Astrocyte of the cerebellum (primary cell): ENCODE data around the gene BACH2.
A peak's percentile ranks its signal among the peaks of the same experiment; 100 is the strongest.

ENCODE experiments used
- DNase-seq: peaks from one replicate; pipeline ENCODE4 v3.0.0-alpha.2; 2011; ENCODE audit warnings: low read depth
- H3K4me3 ChIP-seq: 2 replicates; pipeline ENCODE4 v1.5.1; 2011; ENCODE audit warnings: mild to moderate bottlenecking, low read depth, low read length, moderate library complexity
- in situ Hi-C: cut with HindIII; loops from 2 replicates; pipeline ENCODE4 v1.10.0; 2017; ENCODE audit warnings: low sequenced_read_pairs
- TF ChIP-seq, protein P1 (sequence below): IDR thresholded peaks from 2 replicates; pipeline ENCODE4 v1.5.1; 2012; ENCODE audit warnings: low read length, low read depth, moderate library complexity, mild to moderate bottlenecking; ENCODE audit errors: missing control alignments

BACH2 gene

GRCh38 chr6:90187437-90188121 lies 109.1 kb downstream of the BACH2 start:
- H3K4me3 ChIP-seq, result no peak overlapping the region
- TF ChIP-seq, protein P1, sequence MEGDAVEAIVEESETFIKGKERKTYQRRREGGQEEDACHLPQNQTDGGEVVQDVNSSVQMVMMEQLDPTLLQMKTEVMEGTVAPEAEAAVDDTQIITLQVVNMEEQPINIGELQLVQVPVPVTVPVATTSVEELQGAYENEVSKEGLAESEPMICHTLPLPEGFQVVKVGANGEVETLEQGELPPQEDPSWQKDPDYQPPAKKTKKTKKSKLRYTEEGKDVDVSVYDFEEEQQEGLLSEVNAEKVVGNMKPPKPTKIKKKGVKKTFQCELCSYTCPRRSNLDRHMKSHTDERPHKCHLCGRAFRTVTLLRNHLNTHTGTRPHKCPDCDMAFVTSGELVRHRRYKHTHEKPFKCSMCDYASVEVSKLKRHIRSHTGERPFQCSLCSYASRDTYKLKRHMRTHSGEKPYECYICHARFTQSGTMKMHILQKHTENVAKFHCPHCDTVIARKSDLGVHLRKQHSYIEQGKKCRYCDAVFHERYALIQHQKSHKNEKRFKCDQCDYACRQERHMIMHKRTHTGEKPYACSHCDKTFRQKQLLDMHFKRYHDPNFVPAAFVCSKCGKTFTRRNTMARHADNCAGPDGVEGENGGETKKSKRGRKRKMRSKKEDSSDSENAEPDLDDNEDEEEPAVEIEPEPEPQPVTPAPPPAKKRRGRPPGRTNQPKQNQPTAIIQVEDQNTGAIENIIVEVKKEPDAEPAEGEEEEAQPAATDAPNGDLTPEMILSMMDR, result no peak
- no peak for DNase-seq
- in situ Hi-C loops, result no loop called here

- TF ChIP-seq, protein P1, result no peak
- in situ Hi-C loops, result no loop called here
- H3K4me3 ChIP-seq, result no peak overlapping the region
- DNase-seq, result no peak
Measured at GRCh38 chr6:90186637-90187371, 109.8 kb downstream of the BACH2 start.

- in situ Hi-C loops, result no loop called here
- TF ChIP-seq, protein P1, result no peak
- DNase-seq, result no peak
- H3K4me3 ChIP-seq, result no peak overlapping the region
Measured at GRCh38 chr6:90186026-90186425, 110.6 kb downstream of the BACH2 start.

GRCh38 chr6:90184334-90185298 lies 112.0 kb downstream of the BACH2 start:
- peak; percentile 37 for DNase-seq
- no peak overlapping the region for H3K4me3 ChIP-seq
- TF ChIP-seq, protein P1, result no peak
- in situ Hi-C loops, result no loop called here

GRCh38 chr6:90183587-90184333 lies 112.9 kb downstream of the BACH2 start:
- TF ChIP-seq, protein P1, result no peak
- H3K4me3 ChIP-seq, result no peak overlapping the region
- in situ Hi-C loops, result no loop called here
- DNase-seq, result no peak

GRCh38 chr6:90180526-90180925 lies 116.1 kb downstream of the BACH2 start:
- no peak overlapping the region for H3K4me3 ChIP-seq
- TF ChIP-seq, protein P1, result no peak
- in situ Hi-C loops, result no loop called here
- no peak for DNase-seq
